Measurements from ENCODE around the gene COG7. TPM values are rescaled to one million over a fixed set of nuclear protein-coding genes. Genes with fewer than 3 reads are reported as not detected.
"Not testable (repeated sequence)": the region's sequence is repeated elsewhere in the genome, so short reads cannot be mapped to it uniquely, and the experiment has no call there.

Gene COG7
- total RNA-seq, 1 donor from 2014 or later = 25.9 TPM

DNA sequence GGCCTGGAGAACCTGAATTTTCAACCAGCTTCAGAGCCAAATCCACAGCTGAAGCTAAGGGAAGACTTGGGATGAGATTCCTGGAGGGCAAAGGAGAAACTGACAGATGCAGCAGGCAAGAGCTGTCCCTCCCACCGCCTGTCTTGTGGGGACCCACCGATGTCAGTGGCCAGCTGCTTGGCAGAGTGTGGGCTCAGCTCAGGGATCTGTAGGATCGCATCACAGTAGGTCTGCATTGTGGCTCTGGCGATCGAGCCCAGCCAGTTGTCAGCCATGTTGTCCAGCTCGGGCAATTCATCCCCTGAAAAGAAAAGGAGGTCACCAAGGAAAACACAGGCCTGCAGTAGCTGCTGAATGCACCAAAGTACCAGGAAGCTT, 60.8 kb downstream of the COG7 start:
- TF ChIP-seq, protein P1, sequence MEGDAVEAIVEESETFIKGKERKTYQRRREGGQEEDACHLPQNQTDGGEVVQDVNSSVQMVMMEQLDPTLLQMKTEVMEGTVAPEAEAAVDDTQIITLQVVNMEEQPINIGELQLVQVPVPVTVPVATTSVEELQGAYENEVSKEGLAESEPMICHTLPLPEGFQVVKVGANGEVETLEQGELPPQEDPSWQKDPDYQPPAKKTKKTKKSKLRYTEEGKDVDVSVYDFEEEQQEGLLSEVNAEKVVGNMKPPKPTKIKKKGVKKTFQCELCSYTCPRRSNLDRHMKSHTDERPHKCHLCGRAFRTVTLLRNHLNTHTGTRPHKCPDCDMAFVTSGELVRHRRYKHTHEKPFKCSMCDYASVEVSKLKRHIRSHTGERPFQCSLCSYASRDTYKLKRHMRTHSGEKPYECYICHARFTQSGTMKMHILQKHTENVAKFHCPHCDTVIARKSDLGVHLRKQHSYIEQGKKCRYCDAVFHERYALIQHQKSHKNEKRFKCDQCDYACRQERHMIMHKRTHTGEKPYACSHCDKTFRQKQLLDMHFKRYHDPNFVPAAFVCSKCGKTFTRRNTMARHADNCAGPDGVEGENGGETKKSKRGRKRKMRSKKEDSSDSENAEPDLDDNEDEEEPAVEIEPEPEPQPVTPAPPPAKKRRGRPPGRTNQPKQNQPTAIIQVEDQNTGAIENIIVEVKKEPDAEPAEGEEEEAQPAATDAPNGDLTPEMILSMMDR (IDR thresholded peaks at IDR 0.05) = no peak
- Histone ChIP-seq H3K4me1 (no peaks in the 10 kb centered on the region), H3K27me3 (no peaks in the 10 kb centered on the region), H3K27ac (no peak overlapping the region), H3K4me3 (no peak overlapping the region), H3K36me3 (peaks cover 54 to 83% of the 10 kb centered on the region in 2 donors), H3K9me3 (no peaks in the 10 kb centered on the region)
- DNase-seq (ENCODE audit: low spot score in 2 of 2) = no peak
- intact Hi-C loops (cut with DNase I) = no loop called here

- H3K4me3 ChIP-seq = no peak overlapping the region
- intact Hi-C loops (cut with DNase I) = no loop called here
- no peaks in the 10 kb centered on the region for H3K9me3 ChIP-seq
- no peak for DNase-seq (ENCODE audit: low spot score in 2 of 2)
- H3K4me1 ChIP-seq = no peaks in the 10 kb centered on the region
- TF ChIP-seq, protein P1 (IDR thresholded peaks at IDR 0.05) = no peak
- H3K36me3 ChIP-seq = peaks cover 48 to 78% of the 10 kb centered on the region in 2 donors
- no peaks in the 10 kb centered on the region for H3K27me3 ChIP-seq
- H3K27ac ChIP-seq = no peak overlapping the region
Observed at GRCh38 chr16:23391381-23392222, 61.4 kb downstream of the COG7 start.

DNA sequence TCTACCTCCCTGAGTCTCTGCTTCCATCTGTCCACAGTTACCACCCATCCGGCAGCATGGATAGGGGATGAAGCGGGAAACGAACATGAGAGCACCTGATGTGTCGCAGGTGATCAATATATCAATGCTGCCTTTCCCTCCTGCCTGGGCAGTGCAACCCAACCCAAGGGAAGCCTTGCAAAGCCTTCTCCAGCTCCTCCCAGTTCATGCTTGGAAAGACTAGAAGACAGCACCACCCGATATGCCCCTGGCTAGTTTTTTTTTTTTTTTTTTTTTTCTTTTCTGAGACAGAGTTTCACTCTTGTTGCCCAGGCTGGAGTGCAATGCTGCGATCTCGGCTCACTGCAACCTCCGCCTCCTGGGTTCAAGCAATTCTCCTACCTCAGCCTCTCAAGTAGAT, 63.1 kb downstream of the COG7 start:
- DNase-seq (ENCODE audit: low spot score in 2 of 2); H3K27ac ChIP-seq; H3K27me3 ChIP-seq; H3K4me3 ChIP-seq; intact Hi-C loops (cut with DNase I); H3K4me1 ChIP-seq; H3K9me3 ChIP-seq: not testable (repeated sequence)
- H3K36me3 ChIP-seq = peaks cover 35 to 63% of the 10 kb centered on the region in 2 donors

DNA sequence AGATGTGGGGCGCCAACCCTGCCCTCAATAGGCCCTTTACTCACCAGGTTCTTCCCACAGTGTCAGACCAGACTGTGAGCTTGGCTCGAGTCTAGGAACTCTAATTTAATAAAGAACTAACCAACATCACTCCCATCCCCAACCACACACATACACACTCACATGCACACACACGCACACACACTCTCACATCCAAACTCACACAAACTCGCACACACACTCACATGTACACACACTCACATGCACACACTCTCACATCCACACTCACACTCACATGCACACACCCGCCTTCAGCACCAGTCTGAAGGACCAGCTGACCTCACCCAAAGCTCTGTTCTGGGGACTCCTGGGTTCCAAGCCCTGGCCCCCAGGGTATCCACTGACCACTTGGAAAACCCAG, 63.8 kb downstream of the COG7 start:
- intact Hi-C loops (cut with DNase I) = no loop called here
- Histone ChIP-seq H3K9me3 (no peaks in the 10 kb centered on the region), H3K4me3 (no peak overlapping the region), H3K4me1 (no peaks in the 10 kb centered on the region), H3K27me3 (no peaks in the 10 kb centered on the region), H3K27ac (no peak overlapping the region), H3K36me3 (peaks cover 34 to 58% of the 10 kb centered on the region in 2 donors)
- no peak for DNase-seq (ENCODE audit: low spot score in 2 of 2)
- TF ChIP-seq, protein P1 (IDR thresholded peaks at IDR 0.05) = no peak

- peaks cover 34 to 58% of the 10 kb centered on the region in 2 donors for H3K36me3 ChIP-seq
- H3K4me1 ChIP-seq = no peaks in the 10 kb centered on the region
- no peak overlapping the region for H3K27ac ChIP-seq
- intact Hi-C loops (cut with DNase I) = no loop called here
- H3K4me3 ChIP-seq = no peak overlapping the region
- no peak for DNase-seq (ENCODE audit: low spot score in 2 of 2)
- TF ChIP-seq, protein P1 (IDR thresholded peaks at IDR 0.05) = no peak
- no peaks in the 10 kb centered on the region for H3K27me3 ChIP-seq
- H3K9me3 ChIP-seq = no peaks in the 10 kb centered on the region
Observed at GRCh38 chr16:23388786-23389185, 64.2 kb downstream of the COG7 start.

- intact Hi-C loops (cut with DNase I) = no loop called here
Observed at GRCh38 chr16:23387666-23388065, 65.3 kb downstream of the COG7 start.

More at GRCh38 chr16:23387666-23388065, 65.3 kb downstream of the COG7 start:
- no peak for DNase-seq (ENCODE audit: low spot score in 2 of 2)
- Histone ChIP-seq H3K27me3 (no peaks in the 10 kb centered on the region), H3K36me3 (peaks cover 29 to 52% of the 10 kb centered on the region in 2 donors), H3K27ac (no peak overlapping the region), H3K4me1 (no peaks in the 10 kb centered on the region), H3K4me3 (no peak overlapping the region), H3K9me3 (no peaks in the 10 kb centered on the region)
- TF ChIP-seq, protein P1 (IDR thresholded peaks at IDR 0.05) = no peak

Measured in ascending aorta (tissue), 2 donors.